HEK293T (cell line): ENCODE measurements around the gene FOXL2NB.

Experiments used
- CTBP1 ChIP-seq: fragments of 450-650 bp; IDR thresholded peaks from 2 replicates; pipeline ENCODE4 v1.6.1; 2016; ENCODE audit warnings: borderline replicate concordance
- SP1 ChIP-seq: fragments of 450-650 bp; IDR thresholded peaks from 2 replicates; pipeline ENCODE4 v1.6.1; 2017
- SUZ12 ChIP-seq: fragments of 450-650 bp; IDR thresholded peaks from 2 replicates; pipeline ENCODE4 v1.6.1; 2016; ENCODE audit warnings: mild to moderate bottlenecking
- TARDBP ChIP-seq: fragments of 450-650 bp; IDR thresholded peaks from 2 replicates; pipeline ENCODE4 v1.6.1; 2016
- ZNF384 ChIP-seq: fragments of 450-650 bp; IDR thresholded peaks from 2 replicates; pipeline ENCODE4 v1.6.1; 2016

- no peak for TF ChIP-seq SUZ12
- no peak for TF ChIP-seq TARDBP
- TF ChIP-seq ZNF384, result no peak
- no peak for TF ChIP-seq CTBP1
- TF ChIP-seq SP1, result no peak
Observed at GRCh38 chr3:138902171-138902570, 44.8 kb upstream of the FOXL2NB start.
